HUES64 (cell line): ENCODE measurements around the gene STXBP1.
"Not testable (repeated sequence)": the region's sequence is repeated elsewhere in the genome, so short reads cannot be mapped to it uniquely, and the experiment has no call there.

Experiments
- H3K27ac ChIP-seq: 2 replicates; pipeline ENCODE4 v1.7.0; 2013; ENCODE audit warnings: low read depth, low read length, inconsistent platforms
- H3K27me3 ChIP-seq: 2 replicates; pipeline ENCODE4 v1.6.1; 2013; ENCODE audit warnings: mild to moderate bottlenecking, low read length; ENCODE audit not compliant: insufficient read depth
- H3K36me3 ChIP-seq: 2 replicates; pipeline ENCODE4 v1.6.1; 2013; ENCODE audit warnings: mild to moderate bottlenecking, low read length; ENCODE audit not compliant: insufficient read depth
- H3K4me1 ChIP-seq: 2 replicates; pipeline ENCODE4 v1.6.1; 2013; ENCODE audit warnings: mild to moderate bottlenecking, low read length, moderate library complexity; ENCODE audit not compliant: insufficient read depth
- H3K4me3 ChIP-seq: 2 replicates; pipeline ENCODE4 v1.5.1; 2013; ENCODE audit warnings: mild to moderate bottlenecking, low read length, moderate library complexity
- H3K9ac ChIP-seq: 2 replicates; pipeline ENCODE4 v1.6.1; 2013; ENCODE audit warnings: mild to moderate bottlenecking, low read depth, low read length
- H3K9me3 ChIP-seq: 2 replicates; pipeline ENCODE4 v1.6.1; 2013; ENCODE audit warnings: low read depth, low read length; ENCODE audit not compliant: insufficient read depth
- WGBS: fragments of 150-250, 120-280 bp; methylation state at CpG from one replicate; pipeline ENCODE4 v1.1.7; 2013; ENCODE audit warnings: missing lambda C conversion rate; 5-methylcytosine and 5-hydroxymethylcytosine counted together

STXBP1 gene

GRCh38 chr9:127578952-127579853, 32.9 kb upstream of the STXBP1 start:
- Histone ChIP-seq H3K36me3 (no peaks in the 10 kb centered on the region), H3K9ac (0 out of 2 replicates have a peak overlapping the region, but pooled peaks have one; percentile 5), H3K4me3 (no peak overlapping the region), H3K27ac (peak overlapping the region; percentile 34), H3K27me3 (no peaks in the 10 kb centered on the region), H3K9me3 (no peaks in the 10 kb centered on the region), H3K4me1 (peaks cover 9% of the 10 kb centered on the region; the same call in 1 of the 2 replicates)
- WGBS = 40% methylated on average over 21 of the region's 21 CpGs

GRCh38 chr9:127580366-127580765, 31.7 kb upstream of the STXBP1 start:
- no peaks in the 10 kb centered on the region for H3K9me3 ChIP-seq
- peaks cover 9% of the 10 kb centered on the region; the same call in 1 of the 2 replicates for H3K4me1 ChIP-seq
- no peak overlapping the region for H3K27ac ChIP-seq
- H3K4me3 ChIP-seq = no peak overlapping the region
- WGBS = 77% methylated on average over 8 of the region's 8 CpGs
- no peaks in the 10 kb centered on the region for H3K36me3 ChIP-seq
- no peak overlapping the region for H3K9ac ChIP-seq
- H3K27me3 ChIP-seq = no peaks in the 10 kb centered on the region

GRCh38 chr9:127580879-127581475, 31.1 kb upstream of the STXBP1 start:
- Histone ChIP-seq H3K9ac (no peak overlapping the region), H3K9me3 (no peaks in the 10 kb centered on the region), H3K27ac (no peak overlapping the region), H3K4me3 (no peak overlapping the region), H3K27me3 (no peaks in the 10 kb centered on the region), H3K36me3 (no peaks in the 10 kb centered on the region), H3K4me1 (peaks cover 9% of the 10 kb centered on the region; the same call in 1 of the 2 replicates)
- 88% methylated on average over 6 of the region's 7 CpGs for WGBS

- H3K27me3 ChIP-seq, H3K4me3 ChIP-seq, H3K27ac ChIP-seq, H3K9me3 ChIP-seq, H3K36me3 ChIP-seq, H3K4me1 ChIP-seq, H3K9ac ChIP-seq: not testable (repeated sequence)
- 91% methylated on average over 3 of the region's 3 CpGs for WGBS
Observed at GRCh38 chr9:127584474-127584805, 27.6 kb upstream of the STXBP1 start.

GRCh38 chr9:127585161-127585819, 26.8 kb upstream of the STXBP1 start:
- Histone ChIP-seq H3K27ac (no peak overlapping the region), H3K27me3 (no peaks in the 10 kb centered on the region), H3K4me1 (0 out of 2 replicates have a peak, but pooled peaks cover 3% of the 10 kb centered on the region), H3K36me3 (no peaks in the 10 kb centered on the region), H3K9ac (no peak overlapping the region), H3K9me3 (no peaks in the 10 kb centered on the region), H3K4me3 (no peak overlapping the region)
- 92% methylated on average over 3 of the region's 4 CpGs for WGBS

- H3K4me1 ChIP-seq = 0 out of 2 replicates have a peak, but pooled peaks cover 3% of the 10 kb centered on the region
- H3K9ac ChIP-seq = no peak overlapping the region
- no peaks in the 10 kb centered on the region for H3K9me3 ChIP-seq
- H3K4me3 ChIP-seq = no peak overlapping the region
- WGBS = 86% methylated on average over 14 of the region's 14 CpGs
- H3K27ac ChIP-seq = no peak overlapping the region
- H3K36me3 ChIP-seq = no peaks in the 10 kb centered on the region
- H3K27me3 ChIP-seq = no peaks in the 10 kb centered on the region
Observed at GRCh38 chr9:127586096-127586495, 26.0 kb upstream of the STXBP1 start.

GRCh38 chr9:127586537-127586936, 25.5 kb upstream of the STXBP1 start:
- H3K4me1 ChIP-seq = 0 out of 2 replicates have a peak, but pooled peaks cover 3% of the 10 kb centered on the region
- whole genome bisulfite sequencing = 69% methylated on average over 5 of the region's 5 CpGs
- H3K27ac ChIP-seq = no peak overlapping the region

GRCh38 chr9:127587966-127588365, 24.1 kb upstream of the STXBP1 start:
- Histone ChIP-seq H3K27me3 (no peaks in the 10 kb centered on the region), H3K9ac (no peak overlapping the region), H3K4me3 (no peak overlapping the region), H3K27ac (no peak overlapping the region), H3K36me3 (no peaks in the 10 kb centered on the region), H3K4me1 (0 out of 2 replicates have a peak, but pooled peaks cover 3% of the 10 kb centered on the region), H3K9me3 (no peaks in the 10 kb centered on the region)
- 79% methylated on average over 2 of the region's 2 CpGs for WGBS

More at GRCh38 chr9:127586537-127586936, 25.5 kb upstream of the STXBP1 start:
- Histone ChIP-seq H3K9ac (no peak overlapping the region), H3K9me3 (no peaks in the 10 kb centered on the region), H3K27me3 (no peaks in the 10 kb centered on the region), H3K4me3 (no peak overlapping the region), H3K36me3 (no peaks in the 10 kb centered on the region)

- H3K36me3 ChIP-seq = no peaks in the 10 kb centered on the region
- no peaks in the 10 kb centered on the region for H3K9me3 ChIP-seq
- no peak overlapping the region for H3K9ac ChIP-seq
- no peak overlapping the region for H3K27ac ChIP-seq
- no peaks in the 10 kb centered on the region for H3K27me3 ChIP-seq
- WGBS = 64% methylated on average over 5 of the region's 5 CpGs
- H3K4me3 ChIP-seq = no peak overlapping the region
- 0 out of 2 replicates have a peak, but pooled peaks cover 3% of the 10 kb centered on the region for H3K4me1 ChIP-seq
Observed at GRCh38 chr9:127588740-127589506, 23.2 kb upstream of the STXBP1 start.

GRCh38 chr9:127589955-127590370, 22.1 kb upstream of the STXBP1 start:
- Histone ChIP-seq H3K36me3 (no peaks in the 10 kb centered on the region), H3K9ac (no peak overlapping the region), H3K27ac (no peak overlapping the region), H3K4me3 (no peak overlapping the region), H3K9me3 (no peaks in the 10 kb centered on the region), H3K4me1 (0 out of 2 replicates have a peak, but pooled peaks cover 3% of the 10 kb centered on the region), H3K27me3 (no peaks in the 10 kb centered on the region)
- 28% methylated on average over 8 of the region's 8 CpGs for WGBS
